NCI-H2107 treated with DMSO at 0.1 percent for 48 hours (cell line): ENCODE measurements around the gene EFEMP1.
"Not testable (repeated sequence)": the region's sequence is repeated elsewhere in the genome, so short reads cannot be mapped to it uniquely, and the experiment has no call there.

Experiments used
- DNase-seq: peaks from one replicate; lab custom pipeline; 2025; ENCODE audit not compliant: unreplicated experiment; lab: John Stamatoyannopoulos, UW

EFEMP1 gene

DNA sequence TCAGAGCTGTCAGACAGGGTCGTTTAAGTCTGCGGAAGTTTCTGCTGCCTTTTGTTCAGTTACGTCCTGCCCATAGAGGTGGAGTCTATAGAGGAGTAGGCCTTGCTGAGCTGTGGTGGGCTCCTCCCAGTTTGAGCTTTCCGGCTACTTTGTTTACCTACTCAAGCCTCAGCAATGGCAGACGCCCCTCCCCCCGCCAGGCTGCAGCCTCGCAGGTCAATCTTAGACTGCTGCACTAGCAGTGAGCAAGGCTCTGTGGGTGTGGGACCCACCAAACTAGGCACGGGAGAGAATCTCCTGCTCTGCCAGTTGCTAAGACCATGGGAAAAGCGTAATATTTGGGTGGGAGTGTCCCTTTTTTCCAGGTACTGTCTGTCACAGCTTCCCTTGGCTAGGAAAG lies 86.5 kb downstream of the EFEMP1 start:
- DNase-seq = no peak

DNA sequence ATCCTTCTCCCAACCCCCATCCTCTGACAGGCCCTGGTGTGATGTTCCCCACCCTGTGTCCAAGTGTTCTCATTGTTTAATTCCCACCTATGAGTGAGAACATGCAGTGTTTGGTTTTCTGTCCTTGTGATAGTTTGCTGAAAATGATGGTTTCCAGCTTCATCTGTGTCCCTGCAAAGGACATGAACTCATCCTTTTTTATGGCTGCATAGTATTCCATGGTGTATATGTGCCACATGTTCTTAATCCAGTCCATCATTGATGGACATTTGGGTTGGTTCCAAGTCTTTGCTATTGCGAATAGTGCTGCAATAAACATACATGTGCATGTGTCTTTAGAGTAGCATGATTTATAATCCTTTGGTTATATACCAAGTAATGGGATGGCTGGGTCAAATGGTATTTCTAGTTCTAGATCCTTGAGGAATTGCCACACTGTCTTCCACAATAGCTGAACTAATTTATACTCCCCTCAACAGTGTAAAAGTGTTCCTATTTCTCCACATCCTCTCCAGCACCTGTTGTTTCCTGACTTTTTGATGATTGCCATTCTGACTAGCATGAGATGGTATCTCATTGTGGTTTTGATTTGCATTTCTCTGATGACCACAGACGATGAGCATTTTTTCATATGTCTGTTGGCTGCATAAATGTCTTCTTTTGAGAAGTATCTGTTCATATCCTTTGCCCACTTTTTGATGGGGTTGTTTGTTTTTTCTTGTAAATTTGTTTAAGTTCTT lies 91.7 kb downstream of the EFEMP1 start:
- not testable (repeated sequence) for DNase-seq

DNA sequence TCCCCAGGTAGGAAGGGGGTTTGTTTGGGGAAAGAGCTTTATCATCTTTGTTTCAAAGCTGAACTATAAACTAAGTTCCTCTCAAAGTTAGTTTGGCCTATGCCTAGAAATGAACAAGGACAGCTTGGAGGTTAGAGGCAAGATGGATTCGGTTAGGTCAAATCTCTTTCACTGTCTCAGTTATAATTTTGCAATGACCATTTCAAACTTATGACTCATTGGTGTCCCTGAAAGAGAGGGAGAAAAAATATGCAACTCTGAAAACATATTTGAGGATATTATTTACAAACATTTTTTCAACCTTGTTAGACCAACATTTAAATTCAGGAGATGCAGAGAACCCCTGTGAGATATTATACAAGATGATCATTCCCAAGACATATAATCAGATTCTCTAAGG lies 95.7 kb downstream of the EFEMP1 start:
- no peak for DNase-seq

DNA sequence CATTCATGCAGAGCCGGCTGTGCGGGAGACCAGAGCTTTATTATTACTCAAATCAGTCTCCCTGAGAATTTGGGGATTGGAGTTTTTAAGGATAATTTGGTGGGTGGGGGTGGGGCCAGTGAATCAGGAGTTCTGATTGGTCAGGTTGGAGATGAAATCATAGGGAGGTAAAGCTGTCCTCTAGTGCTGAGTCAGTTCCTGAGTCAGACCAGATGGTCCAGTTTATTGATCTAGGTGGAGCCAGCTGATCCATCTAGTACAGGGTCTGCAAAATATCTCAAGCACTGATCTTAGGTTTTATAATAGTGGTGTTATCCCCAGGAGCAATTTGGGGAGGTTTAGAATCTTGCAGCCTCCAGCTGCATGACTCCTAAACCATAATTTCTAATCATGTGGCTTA lies 96.2 kb downstream of the EFEMP1 start:
- not testable (repeated sequence) for DNase-seq

- no peak for DNase-seq
Measured at GRCh38 chr2:55826246-55826645, 97.3 kb downstream of the EFEMP1 start.

DNA sequence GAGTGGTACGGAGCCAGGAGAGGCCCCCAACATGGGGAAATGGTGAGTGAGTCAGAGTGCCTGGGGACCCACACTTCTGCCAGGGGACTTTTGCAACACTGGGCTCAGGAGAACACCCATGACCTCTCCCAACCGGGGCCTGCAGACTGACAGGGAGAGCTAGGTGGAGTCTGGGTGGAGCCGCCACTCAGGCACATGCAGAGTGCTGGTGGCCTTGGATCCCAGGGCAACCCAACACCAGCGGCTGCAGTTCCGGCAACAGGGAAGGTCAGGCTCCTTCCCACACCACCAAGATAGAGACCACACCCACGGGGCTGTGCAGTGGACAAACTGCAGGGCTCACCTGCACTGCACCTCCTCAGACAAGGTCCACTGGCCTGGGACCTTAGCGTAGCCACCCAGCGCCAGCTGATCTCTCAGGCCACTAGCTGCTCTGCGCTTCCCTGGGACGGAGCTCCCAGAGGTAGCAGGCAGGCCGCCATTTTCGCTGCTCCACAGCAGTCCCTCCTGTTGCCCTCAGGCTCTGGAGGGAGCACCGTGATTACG lies 99.0 kb downstream of the EFEMP1 start:
- DNase-seq = no peak
